ENCODE data around the gene ZYG11A. TPM values are rescaled to one million over a fixed set of nuclear protein-coding genes. Genes with fewer than 3 reads are reported as not detected.

ZYG11A gene
- total and polyA plus RNA-seq, 2 of the 13 experiments (the other 11 are each of a cell fraction or from before 2014, with no cell fraction given), result not detected

GRCh38 chr1:52938183-52938451 lies 95.6 kb downstream of the ZYG11A start:
- Histone ChIP-seq H4K20me1 (ENCODE audit: insufficient read depth, low read length) (no peaks in the 10 kb centered on the region), H3K4me3 (replicated peaks in 1 of 3; ENCODE audit: insufficient read depth in 1 of 3, low read depth in 2 of 3, low read length in 3 of 3) (no peak overlapping the region), H2AFZ (ENCODE audit: low read length) (no peak overlapping the region), H3K4me1 (ENCODE audit: insufficient read depth, low read length) (peaks cover 10% of the 10 kb centered on the region; the same call in 1 of the 2 replicates), H3K79me2 (ENCODE audit: insufficient read depth, low read length) (no peaks in the 10 kb centered on the region), H3K9me3 (ENCODE audit: low read length) (no peaks in the 10 kb centered on the region), H3K27me3 (ENCODE audit: control insufficient read depth in 1 of 2, insufficient read depth in 2 of 2, low read length in 2 of 2) (no peaks in the 10 kb centered on the region), H3K36me3 (replicated peaks in 1 of 2; ENCODE audit: control insufficient read depth in 1 of 2, insufficient read depth in 2 of 2, low read length in 2 of 2) (peaks cover 0 to 3% of the 10 kb centered on the region in 2 experiments; a peak in 2 of 5 replicates), H3K9ac (ENCODE audit: insufficient read depth, low read depth, low read length) (no peak overlapping the region), H3K4me2 (ENCODE audit: low read depth, low read length) (no peak overlapping the region), H3K27ac (ENCODE audit: extremely low read length, insufficient read depth, low read length) (no peak overlapping the region)
- TF ChIP-seq ZNF563 (CRISPR knock-in tag; IDR thresholded peaks at IDR 0.05) (no peak), ZNF713 (CRISPR knock-in tag; IDR thresholded peaks at IDR 0.05) (no peak)
- 83% methylated on average over 1 of the region's 1 CpG for WGBS (ENCODE audit: low lambda C conversion rate)
- intact Hi-C loops (cut with micrococcal nuclease; ENCODE audit: unreplicated experiment), result no loop called here
- no peak for FAIRE-seq
- in situ Hi-C loops (cut with HindIII; ENCODE audit: extremely low pct_ligation_motif_present, low pct_unique_long_range_greater_than_20kb), result no loop called here
- CTCF ChIA-PET (ENCODE audit: low intra/inter-chr PET ratio, low total read pairs), result no interaction called here
- no peak for DNase-seq (ENCODE audit: low spot score)
- POLR2A ChIA-PET, result no interaction called here
- BruUV-seq (replicated peaks), result no TSS peak
- no peak for ATAC-seq

- Histone ChIP-seq H3K4me2 (ENCODE audit: low read depth, low read length) (no peak overlapping the region), H3K27ac (ENCODE audit: extremely low read length, insufficient read depth, low read length) (no peak overlapping the region), H3K9me3 (ENCODE audit: low read length) (no peaks in the 10 kb centered on the region), H3K79me2 (ENCODE audit: insufficient read depth, low read length) (no peaks in the 10 kb centered on the region), H3K4me1 (ENCODE audit: insufficient read depth, low read length) (peaks cover 10% of the 10 kb centered on the region; the same call in 1 of the 2 replicates), H3K9ac (ENCODE audit: insufficient read depth, low read depth, low read length) (no peak overlapping the region), H2AFZ (ENCODE audit: low read length) (no peak overlapping the region), H3K4me3 (replicated peaks in 1 of 3; ENCODE audit: insufficient read depth in 1 of 3, low read depth in 2 of 3, low read length in 3 of 3) (no peak overlapping the region), H4K20me1 (ENCODE audit: insufficient read depth, low read length) (no peaks in the 10 kb centered on the region), H3K27me3 (ENCODE audit: control insufficient read depth in 1 of 2, insufficient read depth in 2 of 2, low read length in 2 of 2) (no peaks in the 10 kb centered on the region), H3K36me3 (replicated peaks in 1 of 2; ENCODE audit: control insufficient read depth in 1 of 2, insufficient read depth in 2 of 2, low read length in 2 of 2) (peaks cover 0 to 3% of the 10 kb centered on the region in 2 experiments; a peak in 1 of 5 replicates)
- FAIRE-seq (no peak), DNase-seq (ENCODE audit: low spot score) (no peak), ATAC-seq (no peak)
- in situ Hi-C loops (cut with HindIII; ENCODE audit: extremely low pct_ligation_motif_present, low pct_unique_long_range_greater_than_20kb) (no loop called here), intact Hi-C loops (cut with micrococcal nuclease; ENCODE audit: unreplicated experiment) (no loop called here)
- WGBS (ENCODE audit: low lambda C conversion rate), result 91% methylated on average over 3 of the region's 3 CpGs
- ChIA-PET CTCF (ENCODE audit: low intra/inter-chr PET ratio, low total read pairs) (no interaction called here), POLR2A (interaction anchor here (1.2 kb wide), 1 partner anchor 17 kb away, joined by 4 read pairs; the partner anchor contains the start of gene SCP2)
- no peak for TF ChIP-seq PAF1 (CRISPR knock-in tag; IDR thresholded peaks at IDR 0.05)
- BruUV-seq (replicated peaks), result no TSS peak
These were observed 101.4 kb downstream of the ZYG11A start for GRCh38 chr1:52943876-52944416.

All from HepG2 (cell line).